Nephron progenitor cell (in vitro differentiated cells): ENCODE results near the gene FGD2.

Source experiments
- DNase-seq: peaks from one replicate; pipeline ENCODE4 v3.0.0; 2021
- H3K27ac Mint-ChIP-seq: 2 replicates; pipeline ENCODE4 v1.8.0; 2021; ENCODE audit warnings: mild to moderate bottlenecking, moderate library complexity, mixed read lengths
- H3K27me3 Mint-ChIP-seq: 2 replicates; pipeline ENCODE4 v1.8.0; 2021; ENCODE audit warnings: mild to moderate bottlenecking, low read depth, mixed read lengths; ENCODE audit not compliant: poor library complexity
- H3K36me3 Mint-ChIP-seq: 2 replicates; pipeline ENCODE4 v1.8.0; 2021; ENCODE audit warnings: low read depth, mixed read lengths
- H3K4me1 Mint-ChIP-seq: 2 replicates; pipeline ENCODE4 v1.8.0; 2021; ENCODE audit warnings: mixed read lengths
- H3K4me3 Mint-ChIP-seq: 2 replicates; pipeline ENCODE4 v1.8.0; 2021; ENCODE audit warnings: mild to moderate bottlenecking, moderate library complexity, mixed read lengths
- H3K9me3 Mint-ChIP-seq: 2 replicates; pipeline ENCODE4 v1.8.0; 2021; ENCODE audit warnings: mild to moderate bottlenecking, moderate library complexity, mixed read lengths
- CTCF ChIP-seq: fragments of 200-600 bp; sonication (generic); IDR thresholded peaks from 2 replicates; pipeline ENCODE4 v1.5.0; 2021; ENCODE audit warnings: antibody characterized with exemption

The FGD2 gene

GRCh38 chr6:36975231-36976006 is 30.0 kb upstream of the FGD2 start:
- Mint-ChIP-seq H3K4me1 (peaks cover 39% of the 10 kb centered on the region), H3K36me3 (peaks cover 45% of the 10 kb centered on the region), H3K9me3 (no peaks in the 10 kb centered on the region), H3K27me3 (no peaks in the 10 kb centered on the region), H3K27ac (peak overlapping the region; percentile 48), H3K4me3 (no peak overlapping the region)
- no peak for DNase-seq
- TF ChIP-seq CTCF: no peak

GRCh38 chr6:36976007-36976264 is 29.5 kb upstream of the FGD2 start:
- Mint-ChIP-seq H3K4me1 (peaks cover 43% of the 10 kb centered on the region), H3K27ac (no peak overlapping the region), H3K9me3 (no peaks in the 10 kb centered on the region), H3K4me3 (no peak overlapping the region), H3K27me3 (no peaks in the 10 kb centered on the region), H3K36me3 (peaks cover 45% of the 10 kb centered on the region)
- no peak for DNase-seq
- TF ChIP-seq CTCF: no peak

DNA sequence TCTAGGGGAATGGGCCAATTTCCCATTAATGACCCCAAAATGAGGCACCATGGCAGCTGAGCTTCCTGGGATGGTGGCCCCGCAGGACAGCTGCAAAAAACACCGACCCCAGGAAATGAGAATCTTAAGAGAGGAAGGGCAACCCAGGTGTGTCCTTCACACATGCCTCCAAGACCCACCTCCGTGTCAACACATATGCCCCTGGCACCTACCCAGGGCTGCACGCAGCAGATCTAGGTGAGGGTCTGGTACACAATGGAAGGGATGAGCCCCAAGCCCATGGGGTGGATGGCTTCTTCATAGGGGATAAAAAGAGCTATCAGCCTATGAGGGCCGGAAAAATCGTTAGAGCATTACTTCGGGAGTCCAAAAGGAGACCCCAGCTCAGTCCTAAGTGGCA is 28.9 kb upstream of the FGD2 start:
- peaks cover 43% of the 10 kb centered on the region for H3K4me1 Mint-ChIP-seq
- no peaks in the 10 kb centered on the region for H3K9me3 Mint-ChIP-seq
- no peak for TF ChIP-seq CTCF
- no peak for DNase-seq
- H3K36me3 Mint-ChIP-seq: peaks cover 45% of the 10 kb centered on the region
- no peak overlapping the region for H3K27ac Mint-ChIP-seq
- no peaks in the 10 kb centered on the region for H3K27me3 Mint-ChIP-seq
- no peak overlapping the region for H3K4me3 Mint-ChIP-seq

DNA sequence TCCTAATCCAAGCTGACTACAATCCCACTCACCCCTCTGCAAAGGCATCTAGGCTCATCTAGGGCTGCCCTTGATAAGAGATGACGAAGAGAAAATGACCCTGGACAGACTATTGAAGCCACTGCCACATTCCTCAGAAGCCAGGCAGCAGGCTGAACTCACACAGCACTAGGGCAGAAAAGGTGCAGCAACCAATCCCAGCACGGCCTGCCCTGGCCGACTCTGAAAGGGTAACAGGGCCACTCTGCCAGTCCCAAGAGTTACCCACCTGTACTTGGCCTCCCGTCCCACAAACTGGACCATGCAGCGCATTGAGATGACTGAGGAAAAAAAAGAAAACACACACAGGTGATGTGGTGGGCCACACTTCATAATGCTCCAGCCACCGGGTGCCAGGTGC is 28.5 kb upstream of the FGD2 start:
- no peak overlapping the region for H3K27ac Mint-ChIP-seq
- peaks cover 41% of the 10 kb centered on the region for H3K36me3 Mint-ChIP-seq
- no peak overlapping the region for H3K4me3 Mint-ChIP-seq
- peaks cover 43% of the 10 kb centered on the region for H3K4me1 Mint-ChIP-seq
- DNase-seq: no peak
- H3K27me3 Mint-ChIP-seq: no peaks in the 10 kb centered on the region
- H3K9me3 Mint-ChIP-seq: no peaks in the 10 kb centered on the region
- TF ChIP-seq CTCF: no peak

DNA sequence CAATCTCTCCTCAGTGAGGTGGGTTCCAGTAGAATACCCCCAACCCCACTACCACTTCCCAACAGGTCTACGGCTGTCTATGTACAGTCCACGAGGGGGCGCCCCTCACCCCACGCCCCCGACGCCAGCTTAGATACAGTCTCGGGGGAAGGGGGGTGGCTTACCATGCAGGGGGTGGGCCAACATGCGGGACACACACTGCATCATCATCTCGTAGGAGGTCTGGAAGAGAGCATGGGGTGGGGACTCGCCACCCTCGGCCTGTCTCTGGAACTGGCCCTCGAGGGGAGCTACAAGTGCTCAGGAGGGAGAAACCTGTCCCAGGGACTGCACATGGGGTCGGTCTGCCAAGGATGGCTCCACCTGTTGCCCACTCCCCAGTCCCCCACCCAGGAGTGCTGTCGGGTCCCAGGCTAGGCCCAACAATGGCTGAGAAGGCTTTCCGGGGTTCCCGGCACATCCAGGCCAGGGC is 27.9 kb upstream of the FGD2 start:
- Mint-ChIP-seq H3K4me3 (no peak overlapping the region), H3K36me3 (peaks cover 38% of the 10 kb centered on the region), H3K27me3 (no peaks in the 10 kb centered on the region), H3K4me1 (peaks cover 41% of the 10 kb centered on the region), H3K9me3 (no peaks in the 10 kb centered on the region), H3K27ac (no peak overlapping the region)
- TF ChIP-seq CTCF: peak; percentile 41
- DNase-seq: peak; percentile 41
